ENCODE data around the gene CDK18. TPM values are rescaled to one million over a fixed set of nuclear protein-coding genes. Genes with fewer than 3 reads are reported as not detected.

The CDK18 gene
- total and polyA plus RNA-seq, 10 of the 15 experiments (the other 5 are each of a cell fraction or from before 2014, with no cell fraction given): 0.13 to 4.4 (median 0.52) TPM; not detected in 2

DNA sequence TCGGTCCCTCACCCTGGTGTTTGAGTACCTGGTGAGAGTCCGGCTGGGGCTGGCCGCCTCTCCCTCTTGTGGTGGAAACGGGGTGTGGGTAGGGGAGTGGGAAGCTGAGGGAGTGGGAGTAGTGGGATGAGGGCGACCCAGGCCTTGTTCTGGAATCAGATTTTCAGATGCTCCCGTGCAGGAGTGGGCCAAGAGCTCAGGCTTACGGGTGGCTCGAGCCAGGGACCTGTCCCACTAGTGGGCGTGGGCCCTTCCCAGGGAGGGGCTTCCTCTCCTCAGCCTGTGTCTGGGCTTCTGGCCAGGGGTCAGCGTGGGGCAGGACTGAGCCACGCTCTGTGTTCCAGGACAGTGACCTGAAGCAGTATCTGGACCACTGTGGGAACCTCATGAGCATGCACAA, 22.0 kb downstream of the CDK18 start:
- in situ Hi-C loops (cut with MboI) (loop anchor here (5.0 kb wide), 1 partner anchor 126 kb away; no protein-coding TSS in a partner anchor), intact Hi-C loops (cut with micrococcal nuclease; ENCODE audit: unreplicated experiment) (loop anchor here (5.0 to 10.0 kb wide), 2 partner anchors 66 to 252 kb away; no protein-coding TSS in a partner anchor)
- ChIA-PET RAD21 (ENCODE audit: unreplicated experiment) (interaction anchor here (6.7 kb wide), 1 partner anchor 37 kb away, joined by 342 read pairs; no protein-coding TSS in a partner anchor), POLR2A (no interaction called here), SMC1A (ENCODE audit: uncharacterized antibody, unreplicated experiment) (interaction anchor here (1.0 to 10.0 kb wide), 3 partner anchors 37 to 173 kb away, joined by 3 to 319 read pairs (median 21); no protein-coding TSS in a partner anchor), CTCF (interaction anchor here (0.7 to 31.6 kb wide), 7 partner anchors 34 to 191 kb away, joined by 4 to 891 read pairs (median 50); no protein-coding TSS in a partner anchor)
- Histone ChIP-seq H3K4me1 (ENCODE audit: control insufficient read depth, insufficient read depth, low read length) (no peaks in the 10 kb centered on the region), H3K4me2 (ENCODE audit: control insufficient read depth, insufficient read depth) (no peak overlapping the region), H3K36me3 (ENCODE audit: control insufficient read depth in 2 of 2, insufficient read depth in 2 of 2, low read length in 1 of 2) (no peaks in the 10 kb centered on the region), H3K9me3 (replicated peaks; ENCODE audit: control insufficient read depth, insufficient read depth, low read length) (no peaks in the 10 kb centered on the region), H3K79me2 (ENCODE audit: control insufficient read depth, insufficient read depth, low read length) (no peaks in the 10 kb centered on the region), H2AFZ (ENCODE audit: control insufficient read depth, low read depth, low read length) (no peak overlapping the region), H3K4me3 (no peak overlapping the region), H3K9ac (ENCODE audit: control insufficient read depth, insufficient read depth, low read length) (no peak overlapping the region), H4K20me1 (ENCODE audit: control insufficient read depth, insufficient read depth) (no peaks in the 10 kb centered on the region), H3K27ac (ENCODE audit: control insufficient read depth, insufficient read depth) (no peak overlapping the region), H3K27me3 (replicated peaks in 1 of 2; ENCODE audit: control insufficient read depth in 2 of 2, insufficient read depth in 2 of 2, low read length in 1 of 2) (peaks cover 2 to 3% of the 10 kb centered on the region in 2 experiments; a peak in 3 of 4 replicates)
- FAIRE-seq (no peak), ATAC-seq (no peak), DNase-seq (ENCODE audit: low read depth, low spot score) (no peak)
- BruUV-seq (replicated peaks): no TSS peak
- 11% methylated on average over 11 of the region's 11 CpGs for WGBS (ENCODE audit: insufficient coverage, insufficient replicate concordance, low lambda C conversion rate, missing lambda C conversion rate)
- TF ChIP-seq, protein P1, sequence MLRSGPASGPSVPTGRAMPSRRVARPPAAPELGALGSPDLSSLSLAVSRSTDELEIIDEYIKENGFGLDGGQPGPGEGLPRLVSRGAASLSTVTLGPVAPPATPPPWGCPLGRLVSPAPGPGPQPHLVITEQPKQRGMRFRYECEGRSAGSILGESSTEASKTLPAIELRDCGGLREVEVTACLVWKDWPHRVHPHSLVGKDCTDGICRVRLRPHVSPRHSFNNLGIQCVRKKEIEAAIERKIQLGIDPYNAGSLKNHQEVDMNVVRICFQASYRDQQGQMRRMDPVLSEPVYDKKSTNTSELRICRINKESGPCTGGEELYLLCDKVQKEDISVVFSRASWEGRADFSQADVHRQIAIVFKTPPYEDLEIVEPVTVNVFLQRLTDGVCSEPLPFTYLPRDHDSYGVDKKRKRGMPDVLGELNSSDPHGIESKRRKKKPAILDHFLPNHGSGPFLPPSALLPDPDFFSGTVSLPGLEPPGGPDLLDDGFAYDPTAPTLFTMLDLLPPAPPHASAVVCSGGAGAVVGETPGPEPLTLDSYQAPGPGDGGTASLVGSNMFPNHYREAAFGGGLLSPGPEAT (IDR thresholded peaks at IDR 0.05; ENCODE audit: low read depth): no peak
- TF ChIP-seq IRF4 (IDR thresholded peaks at IDR 0.05; ENCODE audit: low read depth, low read length): no peak
- no peak for TF ChIP-seq RBBP5 (conservative IDR thresholded peaks at IDR 0.05)
- no peak for TF ChIP-seq SMAD5 (IDR thresholded peaks at IDR 0.05; ENCODE audit: low read depth)
- no peak for TF ChIP-seq NRF1 (conservative IDR thresholded peaks at IDR 0.05; ENCODE audit: low read depth, low read length)
- TF ChIP-seq MYC (IDR thresholded peaks at IDR 0.05; ENCODE audit: insufficient read depth, insufficient read length, insufficient replicate concordance, low read length, severe bottlenecking): no peak
- no peak for TF ChIP-seq ESRRA (IDR thresholded peaks at IDR 0.05; ENCODE audit: low read length)
- no peak for TF ChIP-seq BCL11A (IDR thresholded peaks at IDR 0.05; ENCODE audit: low read depth, low read length)

Measured in GM12878 (cell line).